Measurements from ENCODE around the gene INPP5E. TPM values are rescaled to one million over a fixed set of nuclear protein-coding genes. Genes with fewer than 3 reads are reported as not detected.

Gene INPP5E
- total RNA-seq (2014; rRNA removed; shearing (Covaris generic)): 11.2 and 11.9 TPM in 2 replicates

GRCh38 chr9:136439481-136440408 is at the start of gene INPP5E:
INPP5E (minus strand) TSS chr9:136439845; CDS start chr9:136439419, 426 bp downstream.

GRCh38 chr9:136482793-136483588 is 43.3 kb upstream of the INPP5E start, which contains the start of gene SEC16A:
SEC16A (minus strand) TSS chr9:136483040; CDS start chr9:136477615, 5,425 bp downstream.

GRCh38 chr9:136410500-136411287 is 29.0 kb downstream of the INPP5E start, which contains the start of the genes ENTR1 and PMPCA:
ENTR1 (minus strand) TSS chr9:136410614; CDS start chr9:136410397, 217 bp downstream.
PMPCA (plus strand) TSS chr9:136410658; CDS start chr9:136410669, 11 bp downstream.

GRCh38 chr9:136400038-136400834 is 39.4 kb downstream of the INPP5E start, which contains the start of gene SNAPC4:
SNAPC4 (minus strand) TSS chr9:136400170; CDS start chr9:136398428, 1,742 bp downstream.

Other genes starting within 250 kb of the INPP5E start
- gene LHX3, start 234.7 kb downstream of the INPP5E start, total RNA-seq (2014; rRNA removed; shearing (Covaris generic)): not detected in 2 replicates
- 26.9 and 30.1 TPM in 2 replicates for gene QSOX2, start 194.0 kb downstream of the INPP5E start, total RNA-seq (2014; rRNA removed; shearing (Covaris generic))
- under 0.01 TPM in 1 of 2 replicates, not detected in the other for gene CCDC187, start 135.8 kb downstream of the INPP5E start, total RNA-seq (2014; rRNA removed; shearing (Covaris generic))
- 65.9 and 73.6 TPM in 2 replicates for gene GPSM1, start 112.3 kb downstream of the INPP5E start, total RNA-seq (2014; rRNA removed; shearing (Covaris generic))
- 50.1 and 56.7 TPM in 2 replicates for gene DNLZ, start 76.1 kb downstream of the INPP5E start, total RNA-seq (2014; rRNA removed; shearing (Covaris generic))
- gene CARD9, start 66.2 kb downstream of the INPP5E start, total RNA-seq (2014; rRNA removed; shearing (Covaris generic)): 2.5 and 4.3 TPM in 2 replicates
- 19.1 and 21.4 TPM in 2 replicates for gene SNAPC4, start 39.7 kb downstream of the INPP5E start, total RNA-seq (2014; rRNA removed; shearing (Covaris generic))
- 128 TPM in 2 replicates for gene ENTR1, start 29.2 kb downstream of the INPP5E start, total RNA-seq (2014; rRNA removed; shearing (Covaris generic))
- gene PMPCA, start 29.2 kb downstream of the INPP5E start, total RNA-seq (2014; rRNA removed; shearing (Covaris generic)): 96.6 and 103 TPM in 2 replicates
- gene SEC16A, start 43.2 kb upstream of the INPP5E start, total RNA-seq (2014; rRNA removed; shearing (Covaris generic)): 24.2 and 27.2 TPM in 2 replicates
- 18.7 and 24.1 TPM in 2 replicates for gene NOTCH1, start 106.2 kb upstream of the INPP5E start, total RNA-seq (2014; rRNA removed; shearing (Covaris generic))
- gene EGFL7, start 223.1 kb upstream of the INPP5E start, total RNA-seq (2014; rRNA removed; shearing (Covaris generic)): 21.5 and 22.0 TPM in 2 replicates
- gene AGPAT2, start 247.6 kb upstream of the INPP5E start, total RNA-seq (2014; rRNA removed; shearing (Covaris generic)): 56.8 and 57.1 TPM in 2 replicates

Data from A375 (cell line).